H1 (cell line): ENCODE data around the gene EPB41L3. TPM values are rescaled to one million over a fixed set of nuclear protein-coding genes. Genes with fewer than 3 reads are reported as not detected.

Experiments
- CTCF ChIA-PET: fragments of 300-600 bp; sonication (Branson Sonifier 250); formaldehyde crosslinking; loops from one replicate; lab custom pipeline; 2021; ENCODE audit not compliant: partially characterized antibody; lab: Charles Lee
- POLR2A ChIA-PET: fragments of 300-600 bp; sonication (Branson Sonifier 250); formaldehyde crosslinking; loops from one replicate; lab custom pipeline; 2021; ENCODE audit warnings: inconsistent platforms; ENCODE audit not compliant: partially characterized antibody; lab: Charles Lee
- DNase-seq, 2 experiments: peaks; one replicate each; pipeline versions ENCODE4 v3.0.0 to v3.0.0-alpha.2; 2010 to 2022; ENCODE audit warnings: low spot score in 2 of 2, low read depth in 1 of 2, mixed read lengths in 1 of 2
- FAIRE-seq: peaks from 2 replicates; lab custom pipeline; 2011; peaks lifted over from hg19 to GRCh38; lab: Jason Lieb, UNC
- H2AFZ ChIP-seq: 2 replicates; pipeline ENCODE4 v1.8.1; 2012; ENCODE audit warnings: low read length, inconsistent platforms
- H2AK5ac ChIP-seq: 2 replicates; pipeline ENCODE4 v1.6.1; 2013; ENCODE audit warnings: low read depth, low read length
- H2BK120ac ChIP-seq: replicated peaks from 2 replicates; pipeline ENCODE3; 2013; ENCODE audit warnings: low read depth, low read length, inconsistent platforms
- H2BK12ac ChIP-seq: 2 replicates; pipeline ENCODE4 v1.6.1; 2013; ENCODE audit warnings: low read depth, low read length
- H2BK15ac ChIP-seq: 2 replicates; pipeline ENCODE4 v1.6.1; 2013; ENCODE audit warnings: low read length
- H2BK20ac ChIP-seq: 2 replicates; pipeline ENCODE4 v1.6.1; 2013; ENCODE audit warnings: low read length
- H2BK5ac ChIP-seq: 2 replicates; pipeline ENCODE4 v1.6.1; 2013; ENCODE audit warnings: low read depth, low read length
- H3K14ac ChIP-seq: 2 replicates; pipeline ENCODE4 v1.6.1; 2013; ENCODE audit warnings: inconsistent platforms; ENCODE audit not compliant: insufficient read length
- H3K18ac ChIP-seq: 2 replicates; pipeline ENCODE4 v1.6.1; 2013; ENCODE audit warnings: low read length; ENCODE audit errors: extremely low read depth
- H3K23ac ChIP-seq: 2 replicates; pipeline ENCODE4 v1.6.1; 2013; ENCODE audit warnings: inconsistent platforms; ENCODE audit not compliant: insufficient read length
- H3K23me2 ChIP-seq: 2 replicates; pipeline ENCODE4 v1.6.1; 2013; ENCODE audit warnings: low read depth, low read length
- H3K27ac ChIP-seq: 2 replicates; pipeline ENCODE4 v1.6.1; 2011; ENCODE audit warnings: low read depth, low read length, inconsistent platforms
- H3K27me3 ChIP-seq, 4 experiments: replicated peaks in 1 of 4; 1 replicate in 1 of 4; 2 replicates in 3 of 4; pipeline versions ENCODE4 v1.6.1 to v1.8.1; 2011 to 2013; ENCODE audit warnings: low read length in 3 of 4, mild to moderate bottlenecking in 3 of 4, inconsistent platforms in 2 of 4, mixed read lengths in 2 of 4, moderate library complexity in 1 of 4; ENCODE audit not compliant: control insufficient read depth in 3 of 4, insufficient read depth in 3 of 4; ENCODE audit errors: extremely low read depth in 1 of 4
- H3K36me3 ChIP-seq, 4 experiments: 2 replicates each; pipeline versions ENCODE4 v1.6.1 to v1.8.1; 2011 to 2013; ENCODE audit warnings: mild to moderate bottlenecking in 4 of 4, low read length in 3 of 4, moderate library complexity in 2 of 4, control low read depth in 1 of 4, inconsistent platforms in 1 of 4; ENCODE audit not compliant: insufficient read depth in 4 of 4, control insufficient read depth in 2 of 4
- H3K4ac ChIP-seq: replicated peaks from 2 replicates; pipeline ENCODE3; 2013; ENCODE audit warnings: low read length, low read depth, mixed read lengths, inconsistent platforms; ENCODE audit not compliant: insufficient read length
- H3K4me1 ChIP-seq, 4 experiments: replicated peaks in 1 of 4; 1 replicate in 1 of 4; 2 replicates in 3 of 4; pipeline versions ENCODE4 v1.6.1 to v1.8.1; 2011 to 2013; ENCODE audit warnings: low read length in 3 of 4, inconsistent platforms in 2 of 4, mixed read lengths in 1 of 4; ENCODE audit not compliant: insufficient read depth in 4 of 4, control insufficient read depth in 3 of 4
- H3K4me2 ChIP-seq, 2 experiments: 2 replicates each; pipeline versions ENCODE4 v1.6.1 to v1.8.1; 2011 to 2013; ENCODE audit warnings: low read depth in 2 of 2, low read length in 2 of 2, control low read depth in 1 of 2, inconsistent platforms in 1 of 2, mild to moderate bottlenecking in 1 of 2; ENCODE audit not compliant: insufficient read depth in 1 of 2
- H3K4me3 ChIP-seq, 4 experiments: fragments of 200-600, 300-600 bp in 1 of 4; sonication (generic), shearing (Covaris generic), sonication (Bioruptor Twin) in 1 of 4; 2 replicates each; pipeline versions ENCODE4 v1.5.1 to v1.8.1; 2011 to 2016; ENCODE audit warnings: low read length in 4 of 4, low read depth in 3 of 4, control low read depth in 2 of 4, inconsistent platforms in 2 of 4, mild to moderate bottlenecking in 2 of 4, mixed read lengths in 1 of 4, moderate library complexity in 1 of 4; ENCODE audit not compliant: insufficient read depth in 2 of 4; ENCODE audit errors: extremely low read depth in 1 of 4
- H3K56ac ChIP-seq: replicated peaks from 2 replicates; pipeline ENCODE3; 2013; ENCODE audit warnings: low read depth, mild to moderate bottlenecking, mixed read lengths, low read length, inconsistent platforms; ENCODE audit not compliant: insufficient read length
- H3K79me1 ChIP-seq: 2 replicates; pipeline ENCODE4 v1.6.1; 2013; ENCODE audit warnings: low read depth, low read length, control low read depth
- H3K79me2 ChIP-seq, 2 experiments: 2 replicates each; pipeline versions ENCODE4 v1.6.1 to v1.8.1; 2012 to 2013; ENCODE audit warnings: low read length in 2 of 2, mild to moderate bottlenecking in 2 of 2, inconsistent platforms in 1 of 2; ENCODE audit not compliant: insufficient read depth in 2 of 2, control insufficient read depth in 1 of 2
- H3K9ac ChIP-seq, 4 experiments: replicated peaks in 1 of 4; 1 replicate in 1 of 4; 2 replicates in 3 of 4; pipeline versions ENCODE4 v1.6.1 to v1.8.1; 2011 to 2013; ENCODE audit warnings: low read depth in 3 of 4, low read length in 3 of 4, control low read depth in 2 of 4, mild to moderate bottlenecking in 2 of 4, moderate library complexity in 2 of 4, inconsistent platforms in 1 of 4; ENCODE audit errors: extremely low read depth in 1 of 4
- H3K9me3 ChIP-seq, 2 experiments: 2 replicates each; pipeline versions ENCODE4 v1.6.1 to v1.8.1; 2012 to 2013; ENCODE audit warnings: mild to moderate bottlenecking in 2 of 2, moderate library complexity in 2 of 2, control low read depth in 1 of 2, inconsistent platforms in 1 of 2, low read depth in 1 of 2, low read length in 1 of 2, mixed read lengths in 1 of 2; ENCODE audit not compliant: insufficient read depth in 2 of 2
- H4K20me1 ChIP-seq, 2 experiments: replicated peaks in 1 of 2; 2 replicates each; pipeline versions ENCODE3 to v1.8.1; 2011 to 2013; ENCODE audit warnings: inconsistent platforms in 2 of 2, low read length in 2 of 2, mild to moderate bottlenecking in 1 of 2; ENCODE audit not compliant: insufficient read depth in 2 of 2, control insufficient read depth in 1 of 2
- H4K5ac ChIP-seq: 2 replicates; pipeline ENCODE4 v1.6.1; 2013; ENCODE audit warnings: low read length, low read depth, mixed read lengths, inconsistent platforms; ENCODE audit not compliant: insufficient read length
- H4K8ac ChIP-seq: 2 replicates; pipeline ENCODE4 v1.8.0; 2013; ENCODE audit warnings: mild to moderate bottlenecking, moderate library complexity, low read length, inconsistent platforms; ENCODE audit not compliant: insufficient read depth; ENCODE audit errors: extremely low read depth
- H4K91ac ChIP-seq: replicated peaks from 2 replicates; pipeline ENCODE3; 2013; ENCODE audit warnings: low read length, mixed read lengths, inconsistent platforms; ENCODE audit not compliant: insufficient read length
- CHD1 ChIP-seq: IDR thresholded peaks from 2 replicates; pipeline ENCODE4 v1.6.1; 2012; ENCODE audit warnings: low read depth, low read length, improper control_type of control experiment
- PHF8 ChIP-seq: fragments of 200-600 bp; sonication (generic); conservative IDR thresholded peaks from 2 replicates; pipeline ENCODE4 v1.7.1; 2012; ENCODE audit warnings: low read depth, mild to moderate bottlenecking, inconsistent platforms, low read length, moderate library complexity
- RAD21 ChIP-seq, 2 experiments: IDR thresholded peaks in 1 of 2; conservative IDR thresholded peaks in 1 of 2; 2 replicates each; pipeline ENCODE4 v1.6.1; 2011; ENCODE audit warnings: low read depth in 2 of 2, low read length in 2 of 2, improper control_type of control experiment in 1 of 2, inconsistent platforms in 1 of 2, mild to moderate bottlenecking in 1 of 2, moderate library complexity in 1 of 2
- TEAD4 ChIP-seq: IDR thresholded peaks from 2 replicates; pipeline ENCODE4 v1.6.1; 2012; ENCODE audit warnings: low read depth, low read length, inconsistent platforms, mixed read lengths
- WGBS, 2 experiments: shearing (Covaris generic) in 1 of 2; methylation state at CpG; one replicate each; pipeline versions ENCODE4 v1.1.6 to v1.1.7; 2013 to 2015; ENCODE audit warnings: low lambda C conversion rate in 2 of 2, mixed read lengths in 2 of 2, inconsistent platforms in 1 of 2, low coverage in 1 of 2, missing lambda C conversion rate in 1 of 2; ENCODE audit not compliant: insufficient replicate concordance in 2 of 2, insufficient coverage in 1 of 2, insufficient read length in 1 of 2; ENCODE audit errors: extremely low coverage in 1 of 2, missing lambda C conversion rate in 1 of 2; 5-methylcytosine and 5-hydroxymethylcytosine counted together
- polyA plus RNA-seq, 7 experiments: library from polyadenylated mRNA; depleted of rRNA in 3 of 7; stranded (reverse) in 5 of 7; unstranded in 2 of 7; fragments of >200 nt in 5 of 7; fragments of 200-250 nt in 2 of 7; gene quantifications; 1 replicate in 5 of 7; 2 replicates in 1 of 7; 4 replicates in 1 of 7; pipeline versions ENCODE4 v1.2.1 to v1.2.3, GENCODE V29; 2011 to 2013; ENCODE audit warnings: missing spikeins in 2 of 7, mixed read lengths in 2 of 7
- total RNA-seq: library from RNA; stranded (reverse); fragmentation: NEBNext Ultra II Directional; extraction: Animal tissue kit (Norgen Biotek cat#: 25700); gene quantifications from 2 replicates; pipeline ENCODE4 v1.2.1, GENCODE V29; 2021

The EPB41L3 gene
- total and polyA plus RNA-seq, 2 of the 8 experiments (the other 6 are each of a cell fraction or from before 2014, with no cell fraction given) = 7.9 to 16.1 TPM

GRCh38 chr18:5389356-5389755 lies 154.4 kb downstream of the EPB41L3 start:
- no peaks in the 10 kb centered on the region for H3K36me3 ChIP-seq
- no peaks in the 10 kb centered on the region for H3K9me3 ChIP-seq
- H2BK5ac ChIP-seq = no peak overlapping the region
- no peaks in the 10 kb centered on the region for H4K20me1 ChIP-seq
- no peak overlapping the region for H4K91ac ChIP-seq
- no peak overlapping the region for H3K9ac ChIP-seq
- H3K23ac ChIP-seq = no peak overlapping the region
- ChIA-PET CTCF (no interaction called here), POLR2A (no interaction called here)
- 93% methylated on average over 2 of the region's 2 CpGs; no CpG with 5 or more reads in 1 of the 2 experiments for WGBS, 2 experiments
- no peak for FAIRE-seq
- H3K79me2 ChIP-seq = no peaks in the 10 kb centered on the region
- no peak overlapping the region for H2BK12ac ChIP-seq
- no peak overlapping the region for H3K27ac ChIP-seq
- no peak overlapping the region for H3K56ac ChIP-seq
- H3K4ac ChIP-seq = no peak overlapping the region
- H2BK20ac ChIP-seq = no peak overlapping the region
- no peak overlapping the region for H4K8ac ChIP-seq
- no peaks in the 10 kb centered on the region for H3K27me3 ChIP-seq
- H3K4me1 ChIP-seq = no peaks in the 10 kb centered on the region
- no peaks in the 10 kb centered on the region for H3K79me1 ChIP-seq
- no peak overlapping the region for H3K14ac ChIP-seq
- no peaks in the 10 kb centered on the region for H3K23me2 ChIP-seq
- H2BK15ac ChIP-seq = no peak overlapping the region
- no peak overlapping the region for H3K4me3 ChIP-seq
- H2AK5ac ChIP-seq = no peak overlapping the region
- H2BK120ac ChIP-seq = no peak overlapping the region
- H3K18ac ChIP-seq = no peak overlapping the region
- no peak for DNase-seq
- H4K5ac ChIP-seq = no peak overlapping the region
- no peak overlapping the region for H3K4me2 ChIP-seq
- no peak overlapping the region for H2AFZ ChIP-seq
- TF ChIP-seq CHD1 = no peak
- TF ChIP-seq PHF8 = no peak
- TF ChIP-seq TEAD4 = no peak
- TF ChIP-seq RAD21 (IDR thresholded peaks at IDR 0.05 in 1 of 2, conservative IDR thresholded peaks at IDR 0.05 in 1 of 2; ENCODE audit: low read depth in 2 of 2, low read length in 2 of 2) = no peak
